Measurements from ENCODE around the gene CTR9.

The CTR9 gene

GRCh38 chr11:10808553-10809372 is 57.7 kb downstream of the CTR9 start, which contains the start of gene EIF4G2:
TSS of gene EIF4G2 (minus strand) at chr11:10808926.
- Histone ChIP-seq H3K4me2 (ENCODE audit: low read length) (peak within 1 kb of the TSS; percentile 97), H3F3A (ENCODE audit: insufficient read depth, low read length) (0 out of 2 replicates have a peak, but pooled peaks cover 3% of the 10 kb centered on the region), H3K9me2 (ENCODE audit: low read depth, low read length) (no peaks in the 10 kb centered on the region), H3K27me3 (ENCODE audit: insufficient read depth, low read length) (no peaks in the 10 kb centered on the region), H3K9me3 (ENCODE audit: low read length) (no peaks in the 10 kb centered on the region), H3K27ac (ENCODE audit: low read depth, low read length, poor library complexity, severe bottlenecking) (peak within 1 kb of the TSS; percentile 78), H3K79me2 (ENCODE audit: insufficient read depth, low read length) (peaks cover 18% of the 10 kb centered on the region), H3K4me1 (ENCODE audit: insufficient read depth, low read length, severe bottlenecking) (peaks cover 22% of the 10 kb centered on the region), H3K36me3 (ENCODE audit: insufficient read depth, low read length) (peaks cover 46% of the 10 kb centered on the region), H4K20me1 (ENCODE audit: insufficient read depth, low read length) (no peaks in the 10 kb centered on the region), H2AFZ (ENCODE audit: low read length) (0 out of 2 replicates have a peak within 1 kb of the TSS, but pooled peaks have one; percentile 2), H3K9ac (ENCODE audit: low read length) (peak within 1 kb of the TSS; percentile 98), H3K4me3 (ENCODE audit: low read depth, low read length, poor library complexity, severe bottlenecking) (peak within 1 kb of the TSS; percentile 97)
- TF ChIP-seq EZH2 (IDR thresholded peaks at IDR 0.05; ENCODE audit: borderline replicate concordance, low read length): no peak
- TF ChIP-seq CTCF (IDR thresholded peaks at IDR 0.05; ENCODE audit: low read length): no peak

- Histone ChIP-seq H3K36me3 (ENCODE audit: insufficient read depth, low read length) (peaks cover 38% of the 10 kb centered on the region), H3K4me2 (ENCODE audit: low read length) (peak overlapping the region; percentile 88), H2AFZ (ENCODE audit: low read length) (peak overlapping the region; percentile 2; the same call in 1 of the 2 replicates), H3K4me3 (ENCODE audit: low read depth, low read length, poor library complexity, severe bottlenecking) (peak overlapping the region; percentile 97), H4K20me1 (ENCODE audit: insufficient read depth, low read length) (no peaks in the 10 kb centered on the region), H3K27me3 (ENCODE audit: insufficient read depth, low read length) (no peaks in the 10 kb centered on the region), H3K79me2 (ENCODE audit: insufficient read depth, low read length) (peaks cover 18% of the 10 kb centered on the region), H3K27ac (ENCODE audit: low read depth, low read length, poor library complexity, severe bottlenecking) (peak overlapping the region; percentile 24), H3F3A (ENCODE audit: insufficient read depth, low read length) (0 out of 2 replicates have a peak, but pooled peaks cover 3% of the 10 kb centered on the region), H3K9ac (ENCODE audit: low read length) (peak overlapping the region; percentile 81), H3K4me1 (ENCODE audit: insufficient read depth, low read length, severe bottlenecking) (peaks cover 22% of the 10 kb centered on the region), H3K9me2 (ENCODE audit: low read depth, low read length) (no peaks in the 10 kb centered on the region), H3K9me3 (ENCODE audit: low read length) (no peaks in the 10 kb centered on the region)
- TF ChIP-seq CTCF (IDR thresholded peaks at IDR 0.05; ENCODE audit: low read length): no peak
- no peak for TF ChIP-seq EZH2 (IDR thresholded peaks at IDR 0.05; ENCODE audit: borderline replicate concordance, low read length)
Observed at GRCh38 chr11:10809373-10810160, 58.5 kb downstream of the CTR9 start.

GRCh38 chr11:10813945-10814344 is 62.9 kb downstream of the CTR9 start:
- Histone ChIP-seq H3K9ac (ENCODE audit: low read length) (no peak overlapping the region), H3K4me2 (ENCODE audit: low read length) (no peak overlapping the region), H3K36me3 (ENCODE audit: insufficient read depth, low read length) (no peaks in the 10 kb centered on the region), H3F3A (ENCODE audit: insufficient read depth, low read length) (no peaks in the 10 kb centered on the region), H2AFZ (ENCODE audit: low read length) (no peak overlapping the region), H3K27ac (ENCODE audit: low read depth, low read length, poor library complexity, severe bottlenecking) (no peak overlapping the region), H3K79me2 (ENCODE audit: insufficient read depth, low read length) (no peaks in the 10 kb centered on the region), H3K9me2 (ENCODE audit: low read depth, low read length) (no peaks in the 10 kb centered on the region), H4K20me1 (ENCODE audit: insufficient read depth, low read length) (no peaks in the 10 kb centered on the region), H3K4me3 (ENCODE audit: low read depth, low read length, poor library complexity, severe bottlenecking) (no peak overlapping the region), H3K27me3 (ENCODE audit: insufficient read depth, low read length) (no peaks in the 10 kb centered on the region; the same call in 1 of the 2 replicates), H3K4me1 (ENCODE audit: insufficient read depth, low read length, severe bottlenecking) (peaks cover 13% of the 10 kb centered on the region), H3K9me3 (ENCODE audit: low read length) (no peaks in the 10 kb centered on the region)
- TF ChIP-seq EZH2 (IDR thresholded peaks at IDR 0.05; ENCODE audit: borderline replicate concordance, low read length) (no peak), CTCF (IDR thresholded peaks at IDR 0.05; ENCODE audit: low read length) (no peak)

All from OCI-LY1 (cell line).